Measurements from ENCODE around the gene STX8.
"Not testable (repeated sequence)": the region's sequence is repeated elsewhere in the genome, so short reads cannot be mapped to it uniquely, and the experiment has no call there.

STX8 gene

DNA sequence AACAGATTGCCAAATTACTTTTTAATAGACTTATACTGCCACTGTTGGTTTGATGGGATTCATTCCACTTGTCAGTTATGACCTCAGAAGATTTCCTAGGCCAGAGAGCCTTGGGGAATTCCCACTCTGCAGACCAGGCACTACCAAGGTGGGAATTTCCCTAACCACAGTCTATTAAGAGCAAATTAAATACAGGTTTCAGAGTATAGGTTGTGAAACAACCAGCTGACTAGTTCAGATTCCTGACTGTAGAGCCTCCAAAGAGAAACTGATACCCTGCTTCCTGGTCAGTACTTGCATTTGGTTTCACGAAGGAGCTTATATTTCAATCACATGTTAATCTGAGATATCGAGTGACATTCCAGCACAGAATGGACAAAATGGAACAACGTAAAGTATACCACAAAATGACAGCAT lies 186.5 kb downstream of the STX8 start:
- no peak for DNase-seq (ENCODE audit: low read depth)
- TF ChIP-seq, protein P1, sequence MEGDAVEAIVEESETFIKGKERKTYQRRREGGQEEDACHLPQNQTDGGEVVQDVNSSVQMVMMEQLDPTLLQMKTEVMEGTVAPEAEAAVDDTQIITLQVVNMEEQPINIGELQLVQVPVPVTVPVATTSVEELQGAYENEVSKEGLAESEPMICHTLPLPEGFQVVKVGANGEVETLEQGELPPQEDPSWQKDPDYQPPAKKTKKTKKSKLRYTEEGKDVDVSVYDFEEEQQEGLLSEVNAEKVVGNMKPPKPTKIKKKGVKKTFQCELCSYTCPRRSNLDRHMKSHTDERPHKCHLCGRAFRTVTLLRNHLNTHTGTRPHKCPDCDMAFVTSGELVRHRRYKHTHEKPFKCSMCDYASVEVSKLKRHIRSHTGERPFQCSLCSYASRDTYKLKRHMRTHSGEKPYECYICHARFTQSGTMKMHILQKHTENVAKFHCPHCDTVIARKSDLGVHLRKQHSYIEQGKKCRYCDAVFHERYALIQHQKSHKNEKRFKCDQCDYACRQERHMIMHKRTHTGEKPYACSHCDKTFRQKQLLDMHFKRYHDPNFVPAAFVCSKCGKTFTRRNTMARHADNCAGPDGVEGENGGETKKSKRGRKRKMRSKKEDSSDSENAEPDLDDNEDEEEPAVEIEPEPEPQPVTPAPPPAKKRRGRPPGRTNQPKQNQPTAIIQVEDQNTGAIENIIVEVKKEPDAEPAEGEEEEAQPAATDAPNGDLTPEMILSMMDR (IDR thresholded peaks at IDR 0.05; ENCODE audit: control insufficient read depth, extremely low read depth, insufficient read depth): no peak
- H3K4me3 ChIP-seq (ENCODE audit: low read depth, low read length): no peak overlapping the region

GRCh38 chr17:9386401-9386800 lies 189.2 kb downstream of the STX8 start:
- no peak overlapping the region for H3K4me3 ChIP-seq (ENCODE audit: low read depth, low read length)
- TF ChIP-seq, protein P1 (IDR thresholded peaks at IDR 0.05; ENCODE audit: control insufficient read depth, extremely low read depth, insufficient read depth): no peak
- no peak for DNase-seq (ENCODE audit: low read depth)

DNA sequence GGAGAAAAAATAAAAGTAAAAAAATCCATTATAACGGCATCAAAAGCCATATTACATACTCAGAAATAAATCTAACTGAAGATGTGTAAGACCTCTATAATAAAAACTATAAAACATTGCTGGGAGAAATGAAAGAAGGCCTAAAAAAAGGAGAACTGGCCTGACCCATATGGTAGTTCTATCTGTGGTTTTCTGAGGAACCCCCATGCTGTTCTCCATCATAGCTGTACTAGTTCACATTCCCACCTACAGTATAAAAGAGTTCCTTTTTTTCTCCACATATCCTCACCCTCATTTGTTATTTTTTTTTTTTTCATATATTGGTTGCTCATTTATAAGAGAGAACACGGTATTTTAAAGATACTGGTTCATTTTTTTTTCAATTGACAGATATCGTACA lies 191.8 kb downstream of the STX8 start:
- no peak for DNase-seq (ENCODE audit: low read depth)
- TF ChIP-seq, protein P1 (IDR thresholded peaks at IDR 0.05; ENCODE audit: control insufficient read depth, extremely low read depth, insufficient read depth): no peak
- H3K4me3 ChIP-seq (ENCODE audit: low read depth, low read length): no peak overlapping the region

DNA sequence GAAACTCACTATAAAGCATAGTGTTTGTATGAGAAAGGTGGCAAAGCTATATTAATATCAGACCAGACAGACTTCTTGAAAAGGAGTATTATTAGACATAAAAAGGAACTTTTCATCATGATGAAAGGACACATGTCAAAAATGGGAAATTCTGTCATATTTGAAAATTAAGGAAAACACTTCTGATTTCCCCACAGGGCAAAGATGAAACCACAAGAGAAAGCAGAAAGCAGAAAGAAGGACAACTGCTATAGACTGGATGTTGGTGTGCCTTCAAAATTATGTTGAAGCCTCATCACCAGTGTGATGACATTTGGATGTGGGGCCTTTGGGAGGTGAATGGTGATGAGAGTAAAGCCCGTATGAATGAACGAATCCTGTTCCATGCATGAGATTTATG lies 193.0 kb downstream of the STX8 start:
- no peak overlapping the region for H3K4me3 ChIP-seq (ENCODE audit: low read depth, low read length)
- TF ChIP-seq, protein P1 (IDR thresholded peaks at IDR 0.05; ENCODE audit: control insufficient read depth, extremely low read depth, insufficient read depth): no peak
- no peak for DNase-seq (ENCODE audit: low read depth)

GRCh38 chr17:9381068-9381467 lies 194.6 kb downstream of the STX8 start:
- no peak overlapping the region for H3K4me3 ChIP-seq (ENCODE audit: low read depth, low read length)
- TF ChIP-seq, protein P1 (IDR thresholded peaks at IDR 0.05; ENCODE audit: control insufficient read depth, extremely low read depth, insufficient read depth): no peak
- DNase-seq (ENCODE audit: low read depth): no peak

DNA sequence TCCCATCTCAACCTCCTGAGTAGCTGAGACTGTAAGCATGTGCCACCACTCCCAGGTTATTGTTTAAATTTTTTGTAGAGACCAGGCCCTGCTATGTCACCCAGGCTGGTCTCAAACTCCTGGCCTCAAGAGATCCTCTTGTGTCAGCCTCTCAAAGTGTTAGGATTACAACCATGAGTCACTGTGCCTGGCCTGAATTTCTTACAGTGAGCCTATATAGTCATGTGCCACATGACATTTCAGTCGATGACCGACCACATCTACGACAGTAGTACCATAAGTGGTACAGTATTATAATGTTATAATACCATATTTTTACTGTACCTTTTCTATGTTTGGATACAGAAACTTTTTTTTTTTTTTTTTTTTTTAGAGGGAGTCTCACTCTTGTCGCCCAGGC lies 195.3 kb downstream of the STX8 start:
- no peak for DNase-seq (ENCODE audit: low read depth)
- TF ChIP-seq, protein P1 (IDR thresholded peaks at IDR 0.05; ENCODE audit: control insufficient read depth, extremely low read depth, insufficient read depth): no peak
- no peak overlapping the region for H3K4me3 ChIP-seq (ENCODE audit: low read depth, low read length)

DNA sequence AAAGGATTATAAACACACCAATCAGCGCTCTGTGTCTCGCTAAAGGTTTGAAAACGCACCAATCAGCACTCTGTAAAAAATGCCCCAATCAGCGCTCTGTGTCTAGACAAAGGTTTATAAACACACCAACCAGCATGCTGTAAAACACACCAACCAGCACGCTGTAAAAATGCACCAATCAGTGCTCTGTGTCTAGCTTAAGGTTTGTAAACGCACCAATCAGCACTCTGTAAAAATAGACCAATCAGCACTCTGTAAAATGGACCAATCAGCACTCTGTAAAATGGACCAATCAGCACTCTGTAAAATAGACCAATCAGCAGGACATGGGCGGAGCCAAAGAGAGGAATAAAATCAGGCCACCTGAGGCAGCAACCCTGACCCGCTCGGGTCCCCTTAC lies 199.4 kb downstream of the STX8 start:
- DNase-seq (ENCODE audit: low read depth); H3K4me3 ChIP-seq (ENCODE audit: low read depth, low read length): not testable (repeated sequence)

All from LNCaP clone FGC (cell line).